Ramos (cell line): Measurements from ENCODE around the gene TBC1D22A.

Experiments
- in situ Hi-C: fragments of 300-500 bp; cut with MboI; formaldehyde crosslinking; loops from one replicate; pipeline ENCODE4 v1.14.3; 2022; ENCODE audit warnings: low sequenced_read_pairs; ENCODE audit not compliant: unreplicated experiment

The TBC1D22A gene

GRCh38 chr22:47030881-47031627 is 268.6 kb downstream of the TBC1D22A start:
- in situ Hi-C loops = no loop called here

- in situ Hi-C loops = no loop called here
These were observed 269.1 kb downstream of the TBC1D22A start for GRCh38 chr22:47031628-47031915.

- in situ Hi-C loops = no loop called here
These were observed 269.9 kb downstream of the TBC1D22A start for GRCh38 chr22:47032091-47032943.

GRCh38 chr22:47032956-47033647 is 270.7 kb downstream of the TBC1D22A start:
- in situ Hi-C loops = no loop called here

GRCh38 chr22:47033648-47034000 is 271.2 kb downstream of the TBC1D22A start:
- in situ Hi-C loops = no loop called here

- in situ Hi-C loops = no loop called here
These were observed 271.8 kb downstream of the TBC1D22A start for GRCh38 chr22:47034076-47034808.

GRCh38 chr22:47034905-47035419 is 272.5 kb downstream of the TBC1D22A start:
- in situ Hi-C loops = no loop called here

GRCh38 chr22:47035425-47035881 is 273.0 kb downstream of the TBC1D22A start:
- in situ Hi-C loops = no loop called here

- in situ Hi-C loops = no loop called here
These were observed 273.9 kb downstream of the TBC1D22A start for GRCh38 chr22:47036352-47036751.

GRCh38 chr22:47036936-47037485 is 274.6 kb downstream of the TBC1D22A start:
- in situ Hi-C loops = no loop called here

- in situ Hi-C loops = no loop called here
These were observed 275.9 kb downstream of the TBC1D22A start for GRCh38 chr22:47038206-47038835.

GRCh38 chr22:47039356-47039755 is 276.9 kb downstream of the TBC1D22A start:
- in situ Hi-C loops = no loop called here

GRCh38 chr22:47040486-47041270 is 278.2 kb downstream of the TBC1D22A start:
- in situ Hi-C loops = no loop called here

GRCh38 chr22:47041271-47042115 is 279.0 kb downstream of the TBC1D22A start:
- in situ Hi-C loops = no loop called here

- in situ Hi-C loops = no loop called here
These were observed 279.8 kb downstream of the TBC1D22A start for GRCh38 chr22:47042116-47042825.

- in situ Hi-C loops = no loop called here
These were observed 280.5 kb downstream of the TBC1D22A start for GRCh38 chr22:47042861-47043496.
